Astrocyte of the spinal cord (primary cell): Measurements from ENCODE around the gene MRPL11.
A peak's percentile ranks its signal among the peaks of the same experiment; 100 is the strongest.

Experiments used
- DNase-seq: peaks from one replicate; pipeline ENCODE4 v3.0.0; 2011; ENCODE audit warnings: low read depth, low spot score
- H3K4me3 ChIP-seq: 2 replicates; pipeline ENCODE4 v1.5.1; 2011; ENCODE audit warnings: low read depth, mild to moderate bottlenecking, low read length, moderate library complexity
- in situ Hi-C: cut with HindIII; loops from 2 replicates; pipeline ENCODE4 v1.10.0; 2017; ENCODE audit warnings: low sequenced_read_pairs
- TF ChIP-seq, protein P1 (sequence below): IDR thresholded peaks from 2 replicates; pipeline ENCODE4 v1.5.1; 2012; ENCODE audit warnings: low read depth, mild to moderate bottlenecking, low read length, inconsistent platforms

Gene MRPL11

DNA sequence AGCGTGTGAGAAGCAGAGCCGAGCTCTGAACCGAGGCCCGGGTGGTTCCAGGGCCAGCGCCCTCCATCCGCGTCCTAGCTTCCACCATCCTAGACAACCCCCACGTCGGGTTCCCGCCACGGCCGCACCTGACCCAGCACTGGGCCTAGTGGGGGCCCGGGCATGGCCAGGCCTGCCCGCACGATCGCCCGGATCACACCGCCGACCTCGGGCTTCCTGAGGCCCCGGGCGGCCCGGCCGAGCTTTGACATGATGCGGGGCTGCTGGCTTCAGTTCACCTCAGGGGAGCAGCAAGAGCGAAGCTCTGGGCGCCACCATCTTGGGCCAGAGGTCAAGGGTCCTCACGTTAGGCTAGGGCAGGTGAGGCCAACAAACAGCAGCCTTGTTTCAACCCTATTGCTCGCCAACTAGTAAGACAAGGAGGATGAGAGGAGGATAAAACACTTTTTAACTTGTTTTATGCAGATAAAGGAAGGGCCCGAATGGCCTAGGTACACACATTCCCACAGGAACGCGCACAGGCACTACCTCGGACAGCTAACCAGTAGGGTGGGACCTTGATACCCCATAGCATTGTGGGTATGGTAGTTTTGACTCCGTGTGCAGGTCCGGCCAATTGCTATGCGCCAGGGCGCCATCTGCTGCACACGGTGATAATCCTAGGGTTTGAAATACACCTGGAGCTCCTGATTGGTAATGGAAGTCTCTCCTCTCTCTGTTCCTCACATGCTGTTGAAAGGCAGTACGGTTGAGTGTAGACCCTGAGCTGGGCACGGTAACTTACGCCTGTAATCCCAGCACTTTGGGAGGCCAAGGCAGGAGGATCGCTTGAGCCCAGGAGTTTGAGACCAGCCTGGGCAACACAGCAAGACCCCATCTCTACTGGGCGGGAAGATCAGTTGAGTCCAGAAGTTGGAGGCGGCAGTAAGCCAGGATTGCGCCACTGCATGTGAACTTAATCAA, at the start of gene MRPL11:
Gene MRPL11, minus strand, starts transcription at position 345 of the 963 bp plus-strand sequence. Its CDS starts 94 bp downstream, at position 251.
- peak; percentile 93 for DNase-seq
- TF ChIP-seq, protein P1, sequence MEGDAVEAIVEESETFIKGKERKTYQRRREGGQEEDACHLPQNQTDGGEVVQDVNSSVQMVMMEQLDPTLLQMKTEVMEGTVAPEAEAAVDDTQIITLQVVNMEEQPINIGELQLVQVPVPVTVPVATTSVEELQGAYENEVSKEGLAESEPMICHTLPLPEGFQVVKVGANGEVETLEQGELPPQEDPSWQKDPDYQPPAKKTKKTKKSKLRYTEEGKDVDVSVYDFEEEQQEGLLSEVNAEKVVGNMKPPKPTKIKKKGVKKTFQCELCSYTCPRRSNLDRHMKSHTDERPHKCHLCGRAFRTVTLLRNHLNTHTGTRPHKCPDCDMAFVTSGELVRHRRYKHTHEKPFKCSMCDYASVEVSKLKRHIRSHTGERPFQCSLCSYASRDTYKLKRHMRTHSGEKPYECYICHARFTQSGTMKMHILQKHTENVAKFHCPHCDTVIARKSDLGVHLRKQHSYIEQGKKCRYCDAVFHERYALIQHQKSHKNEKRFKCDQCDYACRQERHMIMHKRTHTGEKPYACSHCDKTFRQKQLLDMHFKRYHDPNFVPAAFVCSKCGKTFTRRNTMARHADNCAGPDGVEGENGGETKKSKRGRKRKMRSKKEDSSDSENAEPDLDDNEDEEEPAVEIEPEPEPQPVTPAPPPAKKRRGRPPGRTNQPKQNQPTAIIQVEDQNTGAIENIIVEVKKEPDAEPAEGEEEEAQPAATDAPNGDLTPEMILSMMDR, result peak; percentile 81
- H3K4me3 ChIP-seq, result peak within 1 kb of the TSS; percentile 64
- in situ Hi-C loops, result no loop called here

DNA sequence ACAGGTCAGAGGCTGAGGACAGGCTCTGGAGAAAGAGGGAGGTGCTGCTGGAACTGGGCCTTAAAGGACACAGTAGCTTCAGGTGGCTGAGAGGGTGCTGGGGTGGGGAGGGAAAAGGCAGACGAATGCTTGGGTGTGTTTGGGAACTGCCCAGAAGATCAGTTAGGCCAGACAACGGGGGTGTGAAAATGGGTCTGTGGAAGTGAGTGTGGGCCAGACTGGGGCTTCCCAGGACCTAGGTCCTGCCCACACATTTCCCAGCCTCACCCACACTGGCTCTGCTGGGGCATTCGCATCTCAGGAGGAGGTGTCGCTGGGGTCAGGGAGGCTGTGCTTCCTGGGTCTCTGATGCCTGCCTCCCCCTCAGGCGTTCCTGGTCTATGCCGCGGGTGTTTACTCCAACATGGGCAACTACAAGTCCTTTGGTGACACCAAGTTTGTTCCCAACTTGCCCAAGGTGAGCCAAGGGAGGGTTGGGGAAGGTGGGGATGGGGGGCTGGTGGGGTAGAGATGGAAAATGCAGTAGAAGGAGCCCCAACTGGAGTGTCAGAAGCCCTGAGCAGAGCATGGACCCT, 46.2 kb upstream of the MRPL11 start:
- TF ChIP-seq, protein P1, result no peak
- in situ Hi-C loops, result no loop called here
- no peak for DNase-seq
- H3K4me3 ChIP-seq, result no peak overlapping the region

DNA sequence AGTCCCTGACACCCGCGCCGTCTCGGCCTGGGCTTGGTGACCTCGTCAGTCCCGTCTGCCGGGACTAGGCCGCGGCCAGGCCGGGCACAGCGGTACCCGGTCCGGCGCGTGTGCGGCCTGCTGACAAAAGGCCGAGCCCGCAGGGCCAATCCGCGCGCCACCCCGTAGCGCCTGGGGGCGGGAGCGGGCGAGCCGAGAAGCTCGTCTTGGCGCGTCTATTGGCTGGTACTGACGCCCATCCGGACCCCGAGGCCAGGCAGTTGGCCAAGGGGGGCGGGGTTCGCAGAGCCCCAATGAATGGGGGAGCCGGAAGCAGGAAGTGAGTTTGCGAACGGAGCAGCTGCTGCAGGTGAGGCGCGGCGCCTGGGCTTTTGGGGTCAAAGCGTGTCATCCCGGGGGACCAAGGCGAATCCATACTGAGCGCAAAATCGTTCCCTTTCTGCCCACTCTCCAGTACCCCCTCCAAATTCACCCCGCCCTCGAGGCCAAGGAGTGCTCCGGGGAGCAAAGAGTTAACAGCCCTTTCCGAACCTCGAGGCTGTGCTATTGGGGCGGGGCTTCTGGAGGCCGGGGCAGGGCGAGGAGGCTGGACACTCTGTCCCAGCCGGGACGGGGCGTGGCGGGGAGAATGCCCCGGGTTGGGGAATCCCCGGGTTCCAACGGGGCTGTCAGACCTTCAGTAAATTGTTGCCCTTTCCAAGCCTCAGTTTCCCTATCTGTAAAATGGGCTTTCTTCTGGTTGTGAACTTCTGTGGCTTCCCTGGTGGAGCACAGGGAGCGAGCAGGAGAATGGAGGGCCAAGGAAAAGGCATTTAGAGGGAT, 41.7 kb upstream of the MRPL11 start, which contains the start of gene DPP3:
Gene DPP3, plus strand, starts transcription at position 318 of the 822 bp plus-strand sequence. CDS start 1,767 bp downstream, outside the sequence.
- in situ Hi-C loops, result no loop called here
- DNase-seq, result peak; percentile 98
- H3K4me3 ChIP-seq, result peak within 1 kb of the TSS; percentile 91
- TF ChIP-seq, protein P1, result no peak

DNA sequence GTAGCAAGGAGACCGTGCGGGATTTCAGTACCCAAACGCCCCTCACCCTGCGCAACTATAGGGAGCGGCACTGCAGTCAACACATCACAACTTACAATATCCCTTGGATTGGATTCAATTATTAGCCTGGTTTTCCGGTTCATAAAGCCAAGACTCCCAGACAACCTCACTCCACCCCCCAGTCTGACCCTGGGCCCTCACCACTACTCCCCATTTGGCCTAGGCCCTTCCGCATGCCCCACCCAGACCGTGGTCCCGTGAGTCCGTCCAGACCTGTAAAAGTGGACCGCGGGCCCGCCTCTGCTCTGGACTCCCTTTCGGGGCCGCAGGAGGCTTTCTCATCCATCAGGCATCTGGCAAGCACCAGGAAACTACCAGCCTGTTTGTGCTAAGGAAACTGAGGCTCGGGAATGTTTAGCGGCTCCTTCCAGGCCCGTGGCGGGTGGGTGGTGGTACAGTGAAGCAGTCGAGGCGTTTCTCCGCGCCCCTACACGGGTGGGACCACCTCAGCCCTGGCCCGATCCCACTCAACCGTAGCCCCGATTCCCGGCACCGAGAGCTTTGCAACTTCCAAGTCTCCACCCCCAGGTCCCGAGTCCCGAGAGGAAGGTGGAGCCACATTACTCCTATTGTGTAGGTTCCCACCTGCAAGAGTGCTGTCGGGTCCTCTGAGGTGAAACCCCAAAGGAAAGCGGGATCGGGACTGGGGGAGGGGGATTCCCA, 40.9 kb upstream of the MRPL11 start:
- TF ChIP-seq, protein P1, result no peak
- peak; percentile 39 for DNase-seq
- in situ Hi-C loops, result no loop called here
- H3K4me3 ChIP-seq, result peak overlapping the region; percentile 91

DNA sequence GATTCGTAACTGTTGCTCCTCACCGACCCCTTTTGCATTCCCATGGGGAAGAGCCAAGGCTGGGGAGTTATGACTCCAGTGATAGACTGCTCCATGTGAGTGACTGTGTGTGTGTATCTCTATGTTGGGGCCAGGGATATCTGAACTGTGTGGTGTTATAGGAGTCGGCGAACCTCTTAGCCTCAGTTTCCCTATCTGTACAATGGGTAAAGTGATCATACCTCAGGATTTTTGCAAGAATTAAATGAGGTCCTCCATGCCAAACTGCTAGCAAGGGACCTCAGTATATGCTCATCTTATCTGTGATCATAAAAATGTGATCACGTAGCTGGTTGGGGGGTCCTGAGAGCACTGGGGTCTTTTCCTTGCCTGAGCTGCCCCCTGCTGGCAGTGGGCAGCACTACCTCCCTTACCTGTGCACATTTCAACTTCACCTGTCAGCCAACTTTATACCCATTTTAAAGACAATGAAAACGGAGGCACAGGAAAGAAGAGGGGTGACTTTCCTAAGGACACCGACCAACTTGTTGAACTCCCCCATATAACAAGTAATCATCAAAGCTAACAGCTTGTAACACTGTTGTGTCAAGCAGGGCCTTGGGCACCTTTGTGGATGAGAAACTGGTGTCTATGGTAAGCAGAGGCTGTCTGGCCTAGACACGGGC, 40.2 kb upstream of the MRPL11 start:
- no peak for DNase-seq

More for the DNA sequence above, 40.2 kb upstream of the MRPL11 start:
- in situ Hi-C loops, result no loop called here
- TF ChIP-seq, protein P1, result peak; percentile 84
- H3K4me3 ChIP-seq, result peak overlapping the region; percentile 91
